Raji (cell line): ENCODE results near the gene DIAPH3.

Experiments
- POLR2A ChIP-seq: IDR thresholded peaks from 2 replicates; pipeline ENCODE4 v1.6.1; 2011; ENCODE audit warnings: low read depth, low read length, control low read depth; ENCODE audit not compliant: insufficient read depth

The DIAPH3 gene

GRCh38 chr13:59835569-59835968 lies 328.2 kb downstream of the DIAPH3 start:
- no peak for TF ChIP-seq POLR2A

GRCh38 chr13:59834801-59835200 lies 328.9 kb downstream of the DIAPH3 start:
- TF ChIP-seq POLR2A: no peak

- TF ChIP-seq POLR2A: no peak
These were observed 334.0 kb downstream of the DIAPH3 start for GRCh38 chr13:59829690-59830089.

GRCh38 chr13:59823486-59823885 lies 340.2 kb downstream of the DIAPH3 start:
- TF ChIP-seq POLR2A: no peak

- no peak for TF ChIP-seq POLR2A
These were observed 354.2 kb downstream of the DIAPH3 start for GRCh38 chr13:59809564-59809963.

- no peak for TF ChIP-seq POLR2A
These were observed 356.9 kb downstream of the DIAPH3 start for GRCh38 chr13:59806801-59807200.

- TF ChIP-seq POLR2A: no peak
These were observed 362.4 kb downstream of the DIAPH3 start for GRCh38 chr13:59801107-59801880.

- TF ChIP-seq POLR2A: no peak
These were observed 370.6 kb downstream of the DIAPH3 start for GRCh38 chr13:59793107-59793506.

GRCh38 chr13:59790626-59791025 lies 373.1 kb downstream of the DIAPH3 start:
- TF ChIP-seq POLR2A: no peak

- no peak for TF ChIP-seq POLR2A
These were observed 374.2 kb downstream of the DIAPH3 start for GRCh38 chr13:59789558-59789957.

- TF ChIP-seq POLR2A: no peak
These were observed 376.0 kb downstream of the DIAPH3 start for GRCh38 chr13:59787679-59788078.

GRCh38 chr13:59782696-59783095 lies 381.0 kb downstream of the DIAPH3 start:
- no peak for TF ChIP-seq POLR2A

GRCh38 chr13:59780058-59780457 lies 383.7 kb downstream of the DIAPH3 start:
- TF ChIP-seq POLR2A: no peak

- TF ChIP-seq POLR2A: no peak
These were observed 386.6 kb downstream of the DIAPH3 start for GRCh38 chr13:59776924-59777690.

- TF ChIP-seq POLR2A: no peak
These were observed 389.2 kb downstream of the DIAPH3 start for GRCh38 chr13:59774491-59774971.

GRCh38 chr13:59771272-59771671 lies 392.5 kb downstream of the DIAPH3 start:
- no peak for TF ChIP-seq POLR2A
